ENCODE measurements around the gene ORMDL3. TPM values are rescaled to one million over a fixed set of nuclear protein-coding genes. Genes with fewer than 3 reads are reported as not detected.

Gene ORMDL3
- total RNA-seq, 4 donors from 2014 or later: 145 to 419 (median 200) TPM

- no peak for TF ChIP-seq CTCF (IDR thresholded peaks at IDR 0.05; ENCODE audit: low read depth)
Measured at GRCh38 chr17:39927929-39928857, 792 bp upstream of the ORMDL3 start.

GRCh38 chr17:39926588-39927100, 757 bp downstream of the ORMDL3 start:
- TF ChIP-seq CTCF (IDR thresholded peaks at IDR 0.05; ENCODE audit: low read depth): no peak

- no peak for TF ChIP-seq CTCF (IDR thresholded peaks at IDR 0.05; ENCODE audit: low read depth)
Measured at GRCh38 chr17:39926135-39926587, 1.2 kb downstream of the ORMDL3 start.

GRCh38 chr17:39925282-39926134, 1.9 kb downstream of the ORMDL3 start:
- TF ChIP-seq CTCF (IDR thresholded peaks at IDR 0.05; ENCODE audit: low read depth): no peak

GRCh38 chr17:39924691-39925055, 2.7 kb downstream of the ORMDL3 start:
- no peak for TF ChIP-seq CTCF (IDR thresholded peaks at IDR 0.05; ENCODE audit: low read depth)

GRCh38 chr17:39923836-39924690, 3.3 kb downstream of the ORMDL3 start:
- TF ChIP-seq CTCF (IDR thresholded peaks at IDR 0.05; ENCODE audit: low read depth): no peak

All from subcutaneous adipose tissue (tissue), 4 donors.